ENCODE results near the gene WIZ. TPM values are rescaled to one million over a fixed set of nuclear protein-coding genes. Genes with fewer than 3 reads are reported as not detected.
"Not testable (repeated sequence)": the region's sequence is repeated elsewhere in the genome, so short reads cannot be mapped to it uniquely, and the experiment has no call there.

WIZ gene
- total and polyA plus RNA-seq, 2 of the 4 experiments (the other 2 are of a cell fraction), result 0.90 to 27.1 TPM

DNA sequence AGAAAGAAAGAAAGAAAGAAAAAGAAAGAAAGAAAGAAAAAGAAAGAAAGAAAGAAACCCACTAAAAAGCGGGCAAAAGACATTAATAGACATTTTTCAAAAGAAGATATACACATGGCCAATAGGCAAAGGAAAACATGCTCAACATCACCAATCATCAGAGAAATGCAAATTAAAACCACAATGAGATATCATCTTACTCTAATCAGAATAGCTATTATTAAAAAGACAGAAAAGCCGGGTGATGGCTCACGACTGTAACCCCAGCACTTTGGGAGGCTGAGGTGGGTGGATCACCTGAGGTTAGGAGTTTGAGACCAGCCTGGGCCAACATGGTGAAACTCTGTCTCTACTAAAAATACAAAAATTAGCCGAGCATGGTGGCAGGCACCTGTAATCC, 24.1 kb upstream of the WIZ start:
- DNase-seq; H2BK120ac ChIP-seq (ENCODE audit: low read depth, low read length); H3K36me3 ChIP-seq (ENCODE audit: control insufficient read depth, insufficient read depth, low read length); H3K23ac ChIP-seq (ENCODE audit: low read depth, low read length); H3K4ac ChIP-seq (ENCODE audit: low read depth, low read length); H2AK9ac ChIP-seq (replicated peaks; ENCODE audit: low read depth, low read length, poor library complexity); H3K14ac ChIP-seq (replicated peaks; ENCODE audit: low read depth, low read length); POLR2A ChIA-PET (ENCODE audit: unreplicated experiment); H3K9me1 ChIP-seq (ENCODE audit: insufficient read depth, low read length); in situ Hi-C loops (cut with MboI; ENCODE audit: low sequenced_read_pairs); H4K8ac ChIP-seq (ENCODE audit: low read depth in 2 of 2, low read length in 2 of 2); H3K79me1 ChIP-seq (ENCODE audit: low read depth in 1 of 2, low read length in 2 of 2); H2AK5ac ChIP-seq (ENCODE audit: low read depth, low read length); dilution Hi-C loops (cut with HindIII; ENCODE audit: low sequenced_read_pairs, unreplicated experiment); H3K27ac ChIP-seq (ENCODE audit: insufficient read depth, low read length); H3K56ac ChIP-seq (ENCODE audit: extremely low read depth, insufficient read depth, low read length); H3K18ac ChIP-seq (ENCODE audit: low read depth, low read length); H3K4me1 ChIP-seq (ENCODE audit: control insufficient read depth, insufficient read depth, low read length); H2BK5ac ChIP-seq (ENCODE audit: low read depth, low read length, poor library complexity, severe bottlenecking); CTCF ChIA-PET; H2AFZ ChIP-seq (replicated peaks; ENCODE audit: low read length, poor library complexity); H3K4me3 ChIP-seq (ENCODE audit: insufficient read depth, low read depth, low read length); ATAC-seq (ENCODE audit: low read depth); H2BK15ac ChIP-seq (ENCODE audit: low read depth, low read length); H2BK20ac ChIP-seq (ENCODE audit: low read depth, low read length); H4K20me1 ChIP-seq (ENCODE audit: insufficient read depth, low read length); H4K91ac ChIP-seq (ENCODE audit: insufficient read depth, low read depth, low read length); H3K9ac ChIP-seq (ENCODE audit: low read depth, low read length); H3K4me2 ChIP-seq (ENCODE audit: low read depth, low read length); H4K5ac ChIP-seq (ENCODE audit: low read depth, low read length); intact Hi-C loops (cut with micrococcal nuclease); BruUV-seq (replicated peaks); H3K9me3 ChIP-seq (ENCODE audit: control insufficient read depth, insufficient read depth, low read length): not testable (repeated sequence)
- no CpG with 5 or more reads among the region's 4 CpGs for WGBS, 2 experiments (ENCODE audit: extremely low coverage in 2 of 2, insufficient read length in 1 of 2)
- peaks cover 12% of the 10 kb centered on the region for H3K27me3 ChIP-seq (ENCODE audit: control insufficient read depth, insufficient read depth, low read length)

All from IMR-90 (cell line).